ENCODE measurements around the gene TEX35. TPM values are rescaled to one million over a fixed set of nuclear protein-coding genes. Genes with fewer than 3 reads are reported as not detected.

The TEX35 gene
- total RNA-seq, 2 donors from 2014 or later: not detected

DNA sequence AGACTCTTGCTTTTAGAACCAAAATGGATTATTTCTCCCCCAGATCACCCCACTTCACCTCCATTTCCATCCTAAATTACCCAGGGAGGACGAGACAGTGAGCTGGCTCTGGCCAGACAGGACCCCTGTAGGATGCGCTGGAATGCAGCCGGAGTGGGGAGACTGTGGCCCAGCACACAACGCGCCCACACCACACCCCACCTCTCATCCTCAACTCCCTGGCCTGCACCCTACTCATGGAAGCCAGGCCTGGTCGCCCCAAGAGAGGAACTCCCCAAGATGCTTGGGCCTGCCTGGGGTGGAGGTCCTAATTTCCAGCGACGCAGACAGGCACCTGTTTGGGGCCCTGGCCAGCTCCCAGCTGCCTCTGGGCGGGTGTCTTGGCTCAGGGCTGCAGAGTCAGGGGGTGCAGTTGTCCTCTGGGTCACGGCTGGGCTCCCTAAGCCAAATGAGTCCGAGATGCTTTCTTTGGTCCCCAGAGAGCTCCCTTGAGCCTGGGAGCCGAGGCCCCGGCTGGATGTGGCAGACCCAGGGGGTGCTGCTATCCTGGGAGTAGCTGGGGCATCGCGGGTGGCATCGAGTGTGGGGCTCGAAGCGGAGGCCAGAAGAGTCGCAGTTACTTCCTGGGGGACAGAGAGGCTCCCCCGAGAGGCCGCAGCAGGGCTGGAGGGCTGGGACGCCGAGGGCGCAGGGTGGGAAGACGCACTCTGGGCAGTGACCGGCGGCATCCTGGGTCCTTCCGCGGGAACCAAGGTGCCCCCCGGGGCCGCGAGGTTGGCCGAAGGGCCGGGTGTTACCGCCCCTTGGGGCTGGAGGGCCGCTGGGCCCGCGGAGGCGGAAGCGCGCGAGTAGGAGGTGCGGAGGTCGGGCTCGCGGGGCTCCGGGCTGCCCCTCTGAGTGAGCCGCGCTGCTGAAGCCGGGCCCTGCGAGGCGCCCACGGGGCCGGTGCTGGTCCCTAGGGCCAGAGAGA, 26.5 kb upstream of the TEX35 start:
- DNase-seq (no peak), ATAC-seq (replicated peaks in 1 of 2) (no peak)

GRCh38 chr1:178487070-178487615, 25.8 kb upstream of the TEX35 start:
- H3K9me3 Mint-ChIP-seq: no peaks in the 10 kb centered on the region
- ATAC-seq (replicated peaks in 1 of 2) (no peak), DNase-seq (no peak)
- H3K27me3 Mint-ChIP-seq (ENCODE audit: low read depth): peaks cover 20% of the 10 kb centered on the region
- H3K36me3 Mint-ChIP-seq (ENCODE audit: insufficient read depth in 2 of 2): no peaks in the 10 kb centered on the region
- H3K4me1 Mint-ChIP-seq (ENCODE audit: low read depth): no peaks in the 10 kb centered on the region
- no peak overlapping the region for H3K27ac Mint-ChIP-seq
- no peak overlapping the region for H3K4me3 Mint-ChIP-seq

More for the DNA sequence above, 26.5 kb upstream of the TEX35 start:
- H3K27ac Mint-ChIP-seq: no peak overlapping the region
- H3K4me3 Mint-ChIP-seq: no peak overlapping the region
- no peaks in the 10 kb centered on the region for H3K36me3 Mint-ChIP-seq (ENCODE audit: insufficient read depth in 2 of 2)
- H3K4me1 Mint-ChIP-seq (ENCODE audit: low read depth): no peaks in the 10 kb centered on the region
- peaks cover 20% of the 10 kb centered on the region for H3K27me3 Mint-ChIP-seq (ENCODE audit: low read depth)
- no peaks in the 10 kb centered on the region for H3K9me3 Mint-ChIP-seq

GRCh38 chr1:178488393-178488792, 24.5 kb upstream of the TEX35 start:
- no peak for DNase-seq
- H3K9me3 Mint-ChIP-seq: no peaks in the 10 kb centered on the region
- H3K4me1 Mint-ChIP-seq (ENCODE audit: low read depth): no peaks in the 10 kb centered on the region
- H3K27ac Mint-ChIP-seq: no peak overlapping the region
- H3K27me3 Mint-ChIP-seq (ENCODE audit: low read depth): peaks cover 20% of the 10 kb centered on the region
- no peak overlapping the region for H3K4me3 Mint-ChIP-seq
- no peaks in the 10 kb centered on the region for H3K36me3 Mint-ChIP-seq (ENCODE audit: insufficient read depth in 2 of 2)
- no peak for ATAC-seq (replicated peaks in 1 of 2)

GRCh38 chr1:178489399-178489798, 23.5 kb upstream of the TEX35 start:
- H3K36me3 Mint-ChIP-seq (ENCODE audit: insufficient read depth in 2 of 2): no peaks in the 10 kb centered on the region
- H3K4me3 Mint-ChIP-seq: no peak overlapping the region
- DNase-seq (no peak), ATAC-seq (replicated peaks in 1 of 2) (no peak)
- H3K9me3 Mint-ChIP-seq: no peaks in the 10 kb centered on the region
- H3K27me3 Mint-ChIP-seq (ENCODE audit: low read depth): peaks cover 20% of the 10 kb centered on the region
- H3K4me1 Mint-ChIP-seq (ENCODE audit: low read depth): no peaks in the 10 kb centered on the region
- H3K27ac Mint-ChIP-seq: no peak overlapping the region

GRCh38 chr1:178490136-178490535, 22.8 kb upstream of the TEX35 start:
- ATAC-seq (replicated peaks in 1 of 2) (no peak), DNase-seq (no peak)
- Mint-ChIP-seq H3K27me3 (ENCODE audit: low read depth) (peaks cover 18% of the 10 kb centered on the region), H3K9me3 (no peaks in the 10 kb centered on the region), H3K4me1 (ENCODE audit: low read depth) (no peaks in the 10 kb centered on the region), H3K4me3 (no peak overlapping the region), H3K36me3 (ENCODE audit: insufficient read depth in 2 of 2) (no peaks in the 10 kb centered on the region), H3K27ac (no peak overlapping the region)

DNA sequence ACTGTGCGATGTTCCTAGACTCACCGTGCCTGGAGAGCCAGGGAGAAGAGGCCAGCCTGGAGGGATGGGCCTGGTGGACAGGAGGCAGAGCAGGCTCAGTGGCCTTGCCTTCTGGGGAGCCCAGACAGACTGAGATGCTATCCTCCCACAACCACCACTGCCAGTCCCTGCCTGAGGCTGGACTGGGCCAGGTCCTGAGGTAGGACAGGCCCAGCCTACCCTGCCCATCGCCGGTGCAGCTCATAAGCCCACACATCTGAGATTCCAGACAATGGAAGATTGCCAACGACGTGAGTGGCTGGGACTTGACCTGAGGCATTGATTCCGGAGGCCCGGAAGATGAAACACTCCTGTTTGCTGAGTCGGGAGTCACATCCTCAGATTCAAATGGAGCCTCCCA, 21.9 kb upstream of the TEX35 start:
- H3K27ac Mint-ChIP-seq: no peak overlapping the region
- ATAC-seq (replicated peaks in 1 of 2) (no peak), DNase-seq (no peak)

DNA sequence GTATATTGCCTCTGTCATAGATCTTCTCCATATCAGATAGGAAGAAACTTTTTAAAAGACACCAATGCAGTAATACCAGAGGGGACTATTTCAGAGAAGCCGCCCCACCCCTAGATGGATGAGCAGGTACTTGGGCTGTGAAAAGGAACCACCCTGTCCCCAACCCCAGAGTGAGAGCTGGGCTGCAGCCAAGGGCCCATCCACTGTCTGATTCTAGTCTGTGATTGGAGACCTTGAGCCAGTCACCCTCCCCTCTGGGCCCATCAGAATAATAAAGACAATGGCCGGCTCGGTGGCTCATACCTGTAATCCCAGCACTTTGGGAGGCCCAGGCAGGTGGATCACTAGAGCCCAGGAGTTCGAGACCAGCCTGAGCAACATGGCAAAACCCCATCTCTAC, 21.2 kb upstream of the TEX35 start:
- no peak for ATAC-seq (replicated peaks in 1 of 2)
- Mint-ChIP-seq H3K9me3 (no peaks in the 10 kb centered on the region), H3K27me3 (ENCODE audit: low read depth) (peaks cover 9% of the 10 kb centered on the region), H3K4me3 (no peak overlapping the region), H3K4me1 (ENCODE audit: low read depth) (no peaks in the 10 kb centered on the region), H3K27ac (no peak overlapping the region), H3K36me3 (ENCODE audit: insufficient read depth in 2 of 2) (no peaks in the 10 kb centered on the region)
- DNase-seq: no peak

More for the DNA sequence above, 21.9 kb upstream of the TEX35 start:
- H3K36me3 Mint-ChIP-seq (ENCODE audit: insufficient read depth in 2 of 2): no peaks in the 10 kb centered on the region
- H3K4me1 Mint-ChIP-seq (ENCODE audit: low read depth): no peaks in the 10 kb centered on the region
- no peak overlapping the region for H3K4me3 Mint-ChIP-seq
- H3K9me3 Mint-ChIP-seq: no peaks in the 10 kb centered on the region
- H3K27me3 Mint-ChIP-seq (ENCODE audit: low read depth): peaks cover 10% of the 10 kb centered on the region

GRCh38 chr1:178492341-178492740, 20.6 kb upstream of the TEX35 start:
- Mint-ChIP-seq H3K4me3 (no peak overlapping the region), H3K27ac (no peak overlapping the region), H3K36me3 (ENCODE audit: insufficient read depth in 2 of 2) (no peaks in the 10 kb centered on the region), H3K9me3 (no peaks in the 10 kb centered on the region), H3K4me1 (ENCODE audit: low read depth) (no peaks in the 10 kb centered on the region), H3K27me3 (ENCODE audit: low read depth) (peaks cover 9% of the 10 kb centered on the region)
- no peak for ATAC-seq (replicated peaks in 1 of 2)
- no peak for DNase-seq

GRCh38 chr1:178493301-178493741, 19.6 kb upstream of the TEX35 start:
- no peaks in the 10 kb centered on the region for H3K36me3 Mint-ChIP-seq (ENCODE audit: insufficient read depth in 2 of 2)
- no peaks in the 10 kb centered on the region for H3K9me3 Mint-ChIP-seq
- H3K27ac Mint-ChIP-seq: no peak overlapping the region
- peaks cover 4% of the 10 kb centered on the region for H3K27me3 Mint-ChIP-seq (ENCODE audit: low read depth)
- H3K4me1 Mint-ChIP-seq (ENCODE audit: low read depth): no peaks in the 10 kb centered on the region
- no peak for ATAC-seq (replicated peaks in 1 of 2)
- DNase-seq: no peak
- H3K4me3 Mint-ChIP-seq: no peak overlapping the region

GRCh38 chr1:178494569-178494971, 18.3 kb upstream of the TEX35 start:
- DNase-seq (no peak), ATAC-seq (replicated peaks in 1 of 2) (no peak)
- H3K9me3 Mint-ChIP-seq: no peaks in the 10 kb centered on the region
- no peaks in the 10 kb centered on the region for H3K4me1 Mint-ChIP-seq (ENCODE audit: low read depth)
- H3K4me3 Mint-ChIP-seq: no peak overlapping the region
- H3K27me3 Mint-ChIP-seq (ENCODE audit: low read depth): no peaks in the 10 kb centered on the region
- H3K27ac Mint-ChIP-seq: no peak overlapping the region
- no peaks in the 10 kb centered on the region for H3K36me3 Mint-ChIP-seq (ENCODE audit: insufficient read depth in 2 of 2)

DNA sequence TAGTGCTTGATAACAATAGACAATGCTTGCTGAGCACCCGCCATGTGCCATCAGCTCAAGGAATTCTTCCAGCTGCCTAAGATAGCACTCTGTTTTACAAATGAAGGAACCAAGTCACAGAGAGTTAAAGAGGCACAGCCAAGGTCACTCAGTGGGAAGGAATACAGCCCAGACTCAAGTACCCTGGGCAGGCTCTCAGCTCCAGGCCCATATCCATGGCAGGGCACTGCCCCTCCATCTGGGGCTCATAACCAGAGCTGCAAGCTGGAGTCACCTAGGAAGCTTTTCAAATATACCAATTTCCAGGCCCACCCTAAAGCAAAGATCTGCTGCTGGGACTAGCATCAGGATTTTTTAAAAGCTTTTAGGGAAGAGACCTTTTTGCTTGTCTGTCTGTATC, 17.8 kb upstream of the TEX35 start:
- H3K4me3 Mint-ChIP-seq: no peak overlapping the region

GRCh38 chr1:178495741-178496409, 17.0 kb upstream of the TEX35 start:
- no peak for DNase-seq
- Mint-ChIP-seq H3K27ac (no peak overlapping the region), H3K4me1 (ENCODE audit: low read depth) (no peaks in the 10 kb centered on the region), H3K9me3 (no peaks in the 10 kb centered on the region), H3K4me3 (no peak overlapping the region), H3K27me3 (ENCODE audit: low read depth) (no peaks in the 10 kb centered on the region), H3K36me3 (ENCODE audit: insufficient read depth in 2 of 2) (no peaks in the 10 kb centered on the region)
- ATAC-seq (replicated peaks in 1 of 2): no peak

More for the DNA sequence above, 17.8 kb upstream of the TEX35 start:
- Mint-ChIP-seq H3K9me3 (no peaks in the 10 kb centered on the region), H3K27me3 (ENCODE audit: low read depth) (no peaks in the 10 kb centered on the region), H3K36me3 (ENCODE audit: insufficient read depth in 2 of 2) (no peaks in the 10 kb centered on the region), H3K27ac (no peak overlapping the region), H3K4me1 (ENCODE audit: low read depth) (no peaks in the 10 kb centered on the region)
- DNase-seq: no peak
- ATAC-seq (replicated peaks in 1 of 2): no peak

DNA sequence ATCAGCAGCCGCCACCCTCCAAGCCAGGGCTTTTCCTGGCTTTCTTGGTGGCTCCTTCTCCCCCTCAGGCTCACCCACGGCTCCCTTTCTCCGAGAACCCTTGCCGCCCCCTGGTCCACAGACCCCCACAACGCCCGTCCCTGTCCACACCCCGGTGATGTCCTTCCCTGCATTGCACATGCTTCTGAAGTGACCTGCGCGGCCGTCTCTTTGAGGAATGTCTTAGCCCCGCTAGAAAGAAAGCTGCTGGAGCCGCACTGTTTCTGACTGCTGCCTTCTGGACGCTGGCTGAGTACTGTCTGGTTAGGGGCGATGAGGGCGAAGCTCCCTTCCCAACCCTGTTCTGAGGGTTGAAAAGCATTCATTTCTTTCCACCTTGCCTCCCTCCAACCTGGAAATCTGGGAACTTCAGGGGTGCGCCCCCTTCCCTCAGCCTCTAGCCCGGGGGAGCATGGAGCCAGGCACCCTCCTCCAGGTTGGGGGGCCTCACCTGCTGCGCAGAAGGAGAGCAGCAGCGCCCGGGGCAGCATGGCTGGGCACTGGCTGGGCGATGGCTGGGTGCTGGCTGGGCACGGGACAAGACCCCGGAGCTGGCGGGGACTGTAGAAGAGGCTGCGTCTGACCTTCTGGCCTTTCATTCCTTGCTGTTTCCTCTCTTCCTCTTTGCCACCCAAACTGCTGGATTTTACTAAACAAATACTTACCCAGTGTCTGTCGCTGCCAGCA, 16.3 kb upstream of the TEX35 start, which contains the start of gene CLEC20A:
Gene CLEC20A (minus strand): TSS at position 555 of the 726 bp plus-strand sequence. CDS start 25 bp downstream, at position 530.
- no peaks in the 10 kb centered on the region for H3K36me3 Mint-ChIP-seq (ENCODE audit: insufficient read depth in 2 of 2)
- no peaks in the 10 kb centered on the region for H3K27me3 Mint-ChIP-seq (ENCODE audit: low read depth)
- no peaks in the 10 kb centered on the region for H3K9me3 Mint-ChIP-seq
- H3K27ac Mint-ChIP-seq: peak within 1 kb of the TSS; percentile 25
- DNase-seq: no peak
- H3K4me1 Mint-ChIP-seq (ENCODE audit: low read depth): no peaks in the 10 kb centered on the region
- no peak within 1 kb of the TSS for H3K4me3 Mint-ChIP-seq
- ATAC-seq (replicated peaks in 1 of 2): no peak
